SK-N-SH (cell line): Measurements from ENCODE around the gene ACAD10. TPM values are rescaled to one million over a fixed set of nuclear protein-coding genes. Genes with fewer than 3 reads are reported as not detected.

ENCODE experiments used
- CTCF ChIA-PET: fragments of 300-600, 350-600 bp; formaldehyde crosslinking; extraction: SDS; loops from one replicate; lab custom pipeline; 2021; lab: Yijun Ruan, JAX
- POLR2A ChIA-PET: fragments of 350-600 bp; sonication (Branson Sonifier 250); formaldehyde crosslinking; extraction: SDS; loops from one replicate; lab custom pipeline; 2020; ENCODE audit warnings: antibody characterized with exemption, inconsistent platforms; lab: Yijun Ruan, JAX
- DNase-seq: peaks from one replicate; pipeline ENCODE4 v3.0.0; 2012
- H2AFZ ChIP-seq: fragments of 200-600 bp; sonication (generic); 2 replicates; pipeline ENCODE4 v1.8.1; 2016; ENCODE audit warnings: antibody characterized with exemption, mild to moderate bottlenecking, low read depth
- H3F3A ChIP-seq: fragments of 200-600 bp; sonication (generic); replicated peaks from 2 replicates; pipeline ENCODE3; 2016; ENCODE audit warnings: antibody characterized with exemption, mild to moderate bottlenecking; ENCODE audit not compliant: insufficient read depth
- H3K27ac ChIP-seq, 2 experiments: fragments of 200-500 bp in 1 of 2; fragments of 200-600 bp in 1 of 2; sonication (Bioruptor generic) in 1 of 2; sonication (generic), shearing (Covaris generic) in 1 of 2; 2 replicates each; pipeline versions ENCODE4 v1.5.1 to v1.6.1; 2014 to 2016; ENCODE audit warnings: low read depth in 2 of 2, inconsistent platforms in 1 of 2, low read length in 1 of 2, mild to moderate bottlenecking in 1 of 2, mixed read lengths in 1 of 2
- H3K27me3 ChIP-seq: fragments of 200-600 bp; sonication (generic), shearing (Covaris generic); 2 replicates; pipeline ENCODE4 v1.6.1; 2016; ENCODE audit warnings: mixed run types; ENCODE audit not compliant: insufficient read depth
- H3K36me3 ChIP-seq, 2 experiments: fragments of 200-500 bp in 1 of 2; fragments of 200-600 bp in 1 of 2; sonication (Bioruptor generic) in 1 of 2; sonication (generic) in 1 of 2; replicated peaks in 1 of 2; 2 replicates each; pipeline versions ENCODE3 to v1.5.1; 2014 to 2016; ENCODE audit warnings: low read length in 1 of 2, mild to moderate bottlenecking in 1 of 2; ENCODE audit not compliant: insufficient read depth in 2 of 2, control insufficient read depth in 1 of 2
- H3K4me1 ChIP-seq, 2 experiments: fragments of 200-500 bp in 1 of 2; fragments of 200-600 bp in 1 of 2; sonication (Bioruptor generic) in 1 of 2; sonication (generic), shearing (Covaris generic) in 1 of 2; 2 replicates each; pipeline versions ENCODE4 v1.5.1 to v1.6.1; 2014 to 2016; ENCODE audit warnings: low read depth in 1 of 2, low read length in 1 of 2, mixed run types in 1 of 2; ENCODE audit not compliant: insufficient read depth in 2 of 2, control insufficient read depth in 1 of 2
- H3K4me2 ChIP-seq: fragments of 200-600 bp; sonication (generic), shearing (Covaris generic); 2 replicates; pipeline ENCODE4 v1.6.1; 2017; ENCODE audit warnings: mixed run types
- H3K4me3 ChIP-seq, 2 experiments: fragments of 200-500 bp in 1 of 2; fragments of 200-600 bp in 1 of 2; sonication (Bioruptor generic) in 1 of 2; sonication (generic), shearing (Covaris generic) in 1 of 2; 2 replicates each; pipeline versions ENCODE4 v1.5.1 to v1.8.1; 2014 to 2016; ENCODE audit warnings: low read depth in 2 of 2, inconsistent platforms in 1 of 2, low read length in 1 of 2, mild to moderate bottlenecking in 1 of 2, mixed read lengths in 1 of 2, moderate library complexity in 1 of 2
- H3K79me2 ChIP-seq: fragments of 200-600 bp; sonication (generic); 2 replicates; pipeline ENCODE4 v1.8.1; 2017; ENCODE audit warnings: mild to moderate bottlenecking; ENCODE audit not compliant: insufficient read depth
- H3K9ac ChIP-seq: fragments of 200-600 bp; sonication (generic); 2 replicates; pipeline ENCODE4 v1.6.1; 2017; ENCODE audit warnings: mixed run types
- H3K9me2 ChIP-seq: fragments of 200-600 bp; sonication (generic); 2 replicates; pipeline ENCODE4 v1.6.1; 2017; ENCODE audit warnings: mixed run types
- H3K9me3 ChIP-seq: fragments of 200-600 bp; sonication (generic); 2 replicates; pipeline ENCODE4 v1.6.1; 2017; ENCODE audit warnings: mixed run types, mild to moderate bottlenecking, moderate library complexity
- H4K20me1 ChIP-seq: fragments of 200-600 bp; sonication (generic); 2 replicates; pipeline ENCODE4 v1.6.1; 2017; ENCODE audit warnings: mild to moderate bottlenecking, mixed run types; ENCODE audit not compliant: insufficient read depth
- EP300 ChIP-seq, 2 experiments: IDR thresholded peaks; 2 replicates each; pipeline versions ENCODE4 v1.4.0 to v1.6.1; 2012; ENCODE audit warnings: borderline replicate concordance in 1 of 2, low read depth in 1 of 2, low read length in 1 of 2
- FOXJ3 ChIP-seq: sonication (generic); formaldehyde crosslinking; IDR thresholded peaks from 2 replicates; pipeline ENCODE4 v1.5.1; 2020; ENCODE audit warnings: mild to moderate bottlenecking, missing genetic modification reagents
- FOXM1 ChIP-seq: IDR thresholded peaks from 2 replicates; pipeline ENCODE4 v1.4.0; 2012; ENCODE audit warnings: low read depth, mild to moderate bottlenecking
- GABPA ChIP-seq: IDR thresholded peaks from 2 replicates; pipeline ENCODE4 v1.4.0; 2012; ENCODE audit warnings: low read depth, mild to moderate bottlenecking
- GATA2 ChIP-seq: sonication (generic); formaldehyde crosslinking; IDR thresholded peaks from 2 replicates; pipeline ENCODE4 v1.5.0; 2020; ENCODE audit warnings: mild to moderate bottlenecking, missing genetic modification reagents
- MEF2A ChIP-seq: IDR thresholded peaks from 2 replicates; pipeline ENCODE4 v1.4.0; 2012; ENCODE audit warnings: low read depth, borderline replicate concordance
- MXI1 ChIP-seq: IDR thresholded peaks from 2 replicates; pipeline ENCODE4 v1.6.1; 2012; ENCODE audit warnings: mild to moderate bottlenecking, low read depth, low read length, improper control_type of control experiment
- NFIC ChIP-seq: IDR thresholded peaks from 2 replicates; pipeline ENCODE4 v1.4.0; 2012; ENCODE audit warnings: borderline replicate concordance
- PBX3 ChIP-seq: IDR thresholded peaks from 2 replicates; pipeline ENCODE4; 2012
- SMC3 ChIP-seq: IDR thresholded peaks from 2 replicates; pipeline ENCODE4 v1.6.1; 2012; ENCODE audit warnings: low read depth, low read length, improper control_type of control experiment
- WGBS: methylation state at CpG from one replicate; pipeline ENCODE4 v1.1.6; 2017; ENCODE audit warnings: low lambda C conversion rate; 5-methylcytosine and 5-hydroxymethylcytosine counted together
- polyA plus RNA-seq, 3 experiments: library from polyadenylated mRNA; depleted of rRNA; stranded (reverse); fragments of >200 nt; gene quantifications; 2 replicates each; pipeline ENCODE4 v1.2.3, GENCODE V29; 2012

The ACAD10 gene
- polyA plus RNA-seq, 1 of the 3 experiments (the other 2 are of a cell fraction): 24.6 TPM

- H3K27me3 ChIP-seq: no peaks in the 10 kb centered on the region
- H2AFZ ChIP-seq: no peak overlapping the region
- no peak overlapping the region for H3K9ac ChIP-seq
- H3K79me2 ChIP-seq: no peaks in the 10 kb centered on the region
- H3K9me3 ChIP-seq: no peaks in the 10 kb centered on the region
- 87% methylated on average over 4 of the region's 4 CpGs for WGBS
- CTCF ChIA-PET: interaction anchor here (0.7 to 2.1 kb wide), 3 partner anchors 9 to 74 kb away, joined by 3 to 8 read pairs (median 4); no protein-coding TSS in a partner anchor
- no peaks in the 10 kb centered on the region for H3K9me2 ChIP-seq
- H3K36me3 ChIP-seq: peaks cover 11 to 39% of the 10 kb centered on the region in 2 experiments
- H3K4me3 ChIP-seq: no peak overlapping the region
- peak overlapping the region in 1 of 2 experiments; percentile 72; a peak in 2 of 4 replicates for H3K27ac ChIP-seq
- POLR2A ChIA-PET: interaction anchor here (0.5 to 1.0 kb wide), 3 partner anchors 12 to 66 kb away, joined by 3 to 5 read pairs (median 5); partner anchors contain the start of gene ALDH2
- H3K4me1 ChIP-seq: peaks cover 0 to 68% of the 10 kb centered on the region in 2 experiments; a peak in 2 of 4 replicates
- H3K4me2 ChIP-seq: no peak overlapping the region
- H4K20me1 ChIP-seq: 0 out of 2 replicates have a peak, but pooled peaks cover 3% of the 10 kb centered on the region
- DNase-seq: no peak
- H3F3A ChIP-seq: peaks cover 13% of the 10 kb centered on the region
- TF ChIP-seq EP300 (IDR thresholded peaks at IDR 0.05; ENCODE audit: borderline replicate concordance in 1 of 2, low read depth in 1 of 2, low read length in 1 of 2) (peak in 1 of 2 experiments; percentile 42; a peak in 1 of 4 replicates), NFIC (no peak), MEF2A (no peak), SMC3 (no peak), PBX3 (no peak), GATA2 (peak; percentile 72), FOXJ3 (CRISPR knock-in tag) (peak; percentile 72)
These were observed 59.4 kb downstream of the ACAD10 start for GRCh38 chr12:111745211-111745610.

- ChIA-PET CTCF (interaction anchor here (1.3 to 1.7 kb wide), 2 partner anchors 66 to 350 kb away, joined by 3 to 8 read pairs; no protein-coding TSS in a partner anchor), POLR2A (no interaction called here)
- H3K4me1 ChIP-seq: peaks cover 0 to 53% of the 10 kb centered on the region in 2 experiments; a peak in 2 of 4 replicates
- H3K27me3 ChIP-seq: no peaks in the 10 kb centered on the region
- H3K4me2 ChIP-seq: no peak overlapping the region
- H3F3A ChIP-seq: no peaks in the 10 kb centered on the region
- TF ChIP-seq FOXM1 (no peak), FOXJ3 (CRISPR knock-in tag) (no peak), GATA2 (no peak), MXI1 (no peak), GABPA (no peak)
- peak overlapping the region in 1 of 2 experiments; percentile 90; a peak in 2 of 4 replicates for H3K27ac ChIP-seq
- no peaks in the 10 kb centered on the region for H3K9me2 ChIP-seq
- H2AFZ ChIP-seq: no peak overlapping the region
- no peak overlapping the region for H3K4me3 ChIP-seq
- 0 out of 2 replicates have a peak, but pooled peaks cover under 1% of the 10 kb centered on the region for H4K20me1 ChIP-seq
- H3K9me3 ChIP-seq: no peaks in the 10 kb centered on the region
- WGBS: 92% methylated on average over 7 of the region's 9 CpGs
- peaks cover 17 to 43% of the 10 kb centered on the region in 2 experiments for H3K36me3 ChIP-seq
- H3K79me2 ChIP-seq: no peaks in the 10 kb centered on the region
- no peak for DNase-seq
- H3K9ac ChIP-seq: no peak overlapping the region
These were observed 61.5 kb downstream of the ACAD10 start for GRCh38 chr12:111747333-111747732.
